NCI-H1048 (cell line): ENCODE results near the gene DENND4C.

ENCODE experiments used
- DNase-seq: peaks from one replicate; lab custom pipeline; 2025; lab: John Stamatoyannopoulos, UW

DENND4C gene

GRCh38 chr9:19269582-19269981 is 39.1 kb downstream of the DENND4C start:
- DNase-seq, result no peak

GRCh38 chr9:19270421-19270949 is 40.0 kb downstream of the DENND4C start:
- no peak for DNase-seq

GRCh38 chr9:19271081-19271480 is 40.6 kb downstream of the DENND4C start:
- no peak for DNase-seq

- no peak for DNase-seq
Observed at GRCh38 chr9:19281801-19282200, 51.3 kb downstream of the DENND4C start.

- no peak for DNase-seq
Observed at GRCh38 chr9:19283072-19283710, 52.7 kb downstream of the DENND4C start.

GRCh38 chr9:19284729-19285128 is 54.2 kb downstream of the DENND4C start:
- no peak for DNase-seq

GRCh38 chr9:19286634-19287188 is 56.2 kb downstream of the DENND4C start:
- no peak for DNase-seq

- DNase-seq, result no peak
Observed at GRCh38 chr9:19288081-19288480, 57.6 kb downstream of the DENND4C start.

- DNase-seq, result no peak
Observed at GRCh38 chr9:19290103-19290502, 59.6 kb downstream of the DENND4C start.

- no peak for DNase-seq
Observed at GRCh38 chr9:19294219-19294618, 63.7 kb downstream of the DENND4C start.

GRCh38 chr9:19298436-19299000 is 68.0 kb downstream of the DENND4C start:
- no peak for DNase-seq

- no peak for DNase-seq
Observed at GRCh38 chr9:19303216-19303615, 72.7 kb downstream of the DENND4C start.

- DNase-seq, result no peak
Observed at GRCh38 chr9:19306568-19306967, 76.1 kb downstream of the DENND4C start.

GRCh38 chr9:19310246-19310645 is 79.8 kb downstream of the DENND4C start:
- DNase-seq, result no peak

- DNase-seq, result no peak
Observed at GRCh38 chr9:19313573-19313972, 83.1 kb downstream of the DENND4C start.

GRCh38 chr9:19320495-19320894 is 90.0 kb downstream of the DENND4C start:
- no peak for DNase-seq

GRCh38 chr9:19331877-19332276 is 101.4 kb downstream of the DENND4C start:
- no peak for DNase-seq

- DNase-seq, result no peak
Observed at GRCh38 chr9:19336166-19336565, 105.7 kb downstream of the DENND4C start.

- DNase-seq, result no peak
Observed at GRCh38 chr9:19342947-19343346, 112.5 kb downstream of the DENND4C start.

GRCh38 chr9:19358701-19359100 is 128.2 kb downstream of the DENND4C start:
- no peak for DNase-seq

- peak; percentile 48 for DNase-seq
Observed at GRCh38 chr9:19369107-19369506, 138.6 kb downstream of the DENND4C start.

- DNase-seq, result no peak
Observed at GRCh38 chr9:19371942-19372341, 141.4 kb downstream of the DENND4C start.

- no peak for DNase-seq
Observed at GRCh38 chr9:19372567-19372966, 142.1 kb downstream of the DENND4C start.

- no peak for DNase-seq
Observed at GRCh38 chr9:19373527-19373926, 143.0 kb downstream of the DENND4C start.
